ENCODE measurements around the gene ZFX. TPM values are rescaled to one million over a fixed set of nuclear protein-coding genes. Genes with fewer than 3 reads are reported as not detected.

Gene ZFX
- total and polyA plus RNA-seq, 10 of the 15 experiments (the other 5 are each of a cell fraction or from before 2014, with no cell fraction given) = 6.8 to 40.9 (median 24.6) TPM

GRCh38 chrX:24226176-24226575, 76.6 kb downstream of the ZFX start:
- Histone ChIP-seq H4K20me1 (ENCODE audit: control insufficient read depth, insufficient read depth) (no peaks in the 10 kb centered on the region), H2AFZ (ENCODE audit: control insufficient read depth, low read depth, low read length) (no peak overlapping the region), H3K27me3 (replicated peaks in 1 of 2; ENCODE audit: control insufficient read depth in 2 of 2, insufficient read depth in 2 of 2, low read length in 1 of 2) (no peaks in the 10 kb centered on the region), H3K9ac (ENCODE audit: control insufficient read depth, insufficient read depth, low read length) (no peak overlapping the region), H3K4me2 (ENCODE audit: control insufficient read depth, insufficient read depth) (no peak overlapping the region), H3K27ac (ENCODE audit: control insufficient read depth, insufficient read depth) (no peak overlapping the region), H3K4me3 (no peak overlapping the region), H3K9me3 (replicated peaks; ENCODE audit: control insufficient read depth, insufficient read depth, low read length) (peaks cover 3% of the 10 kb centered on the region; the same call in 2 of the 3 replicates), H3K79me2 (ENCODE audit: control insufficient read depth, insufficient read depth, low read length) (no peaks in the 10 kb centered on the region), H3K36me3 (ENCODE audit: control insufficient read depth in 2 of 2, insufficient read depth in 2 of 2, low read length in 1 of 2) (no peaks in the 10 kb centered on the region), H3K4me1 (ENCODE audit: control insufficient read depth, insufficient read depth, low read length) (peaks cover 4% of the 10 kb centered on the region)
- ChIA-PET SMC1A (ENCODE audit: uncharacterized antibody, unreplicated experiment) (no interaction called here), POLR2A (no interaction called here), RAD21 (ENCODE audit: unreplicated experiment) (no interaction called here), CTCF (no interaction called here)
- no peak for FAIRE-seq
- in situ Hi-C loops (cut with MboI) = no loop called here
- no peak for ATAC-seq
- intact Hi-C loops (cut with micrococcal nuclease; ENCODE audit: unreplicated experiment) = no loop called here
- WGBS (ENCODE audit: insufficient coverage, insufficient replicate concordance, low lambda C conversion rate, missing lambda C conversion rate) = 25% methylated on average over 2 of the region's 2 CpGs
- no TSS peak for BruUV-seq (replicated peaks)
- no peak for DNase-seq (ENCODE audit: low read depth, low spot score)
- TF ChIP-seq CREB1 (IDR thresholded peaks at IDR 0.05; ENCODE audit: low read depth) (no peak), RUNX3 (IDR thresholded peaks at IDR 0.05; ENCODE audit: low read length) (no peak), POU2F2 (IDR thresholded peaks at IDR 0.05; ENCODE audit: borderline replicate concordance, low read depth, low read length) (no peak), MLLT1 (IDR thresholded peaks at IDR 0.05) (no peak), PKNOX1 (IDR thresholded peaks at IDR 0.05) (no peak), ZBTB11 (CRISPR knock-in tag; IDR thresholded peaks at IDR 0.05) (no peak), SP1 (IDR thresholded peaks at IDR 0.05; ENCODE audit: low read depth, low read length) (no peak), NFXL1 (IDR thresholded peaks at IDR 0.05; ENCODE audit: borderline replicate concordance) (no peak), BHLHE40 (IDR thresholded peaks at IDR 0.05; ENCODE audit: borderline replicate concordance in 1 of 2, low read depth in 2 of 2, low read length in 1 of 2) (no peak), HDGF (IDR thresholded peaks at IDR 0.05) (no peak), HCFC1 (IDR thresholded peaks at IDR 0.05; ENCODE audit: low read length) (no peak), ZNF217 (IDR thresholded peaks at IDR 0.05) (no peak), JUNB (IDR thresholded peaks at IDR 0.05) (no peak), SIX5 (IDR thresholded peaks at IDR 0.05; ENCODE audit: low read depth, low read length, severe bottlenecking) (no peak)
